Measurements from ENCODE around the gene LSM7.

Gene LSM7

GRCh38 chr19:2320939-2321338 lies 7.4 kb downstream of the LSM7 start:
- DNase-seq = no peak

GRCh38 chr19:2320049-2320448 lies 8.3 kb downstream of the LSM7 start:
- DNase-seq = no peak

DNA sequence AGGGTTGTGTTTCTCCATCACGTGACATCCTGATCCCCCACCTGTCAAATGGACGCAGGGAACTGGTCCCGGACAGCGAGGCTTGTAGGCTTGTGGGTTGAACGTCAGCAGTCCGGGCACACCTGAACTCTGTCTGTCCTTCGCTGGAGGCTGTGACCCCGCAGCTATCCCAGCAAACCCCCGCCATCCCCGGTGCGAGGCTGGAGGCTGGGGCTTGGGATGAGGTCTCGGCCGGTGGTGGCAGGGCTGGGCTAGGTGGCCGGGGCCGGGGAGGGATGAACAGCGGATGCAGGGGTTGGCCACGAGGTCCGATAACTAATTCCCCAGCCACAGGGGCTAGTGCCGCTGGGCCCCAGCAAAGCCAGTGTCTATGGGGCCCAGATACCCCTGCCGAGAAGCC lies 8.8 kb downstream of the LSM7 start:
- no peak for DNase-seq

GRCh38 chr19:2318923-2319322 lies 9.5 kb downstream of the LSM7 start:
- no peak for DNase-seq

GRCh38 chr19:2317756-2318155 lies 10.6 kb downstream of the LSM7 start:
- no peak for DNase-seq

DNA sequence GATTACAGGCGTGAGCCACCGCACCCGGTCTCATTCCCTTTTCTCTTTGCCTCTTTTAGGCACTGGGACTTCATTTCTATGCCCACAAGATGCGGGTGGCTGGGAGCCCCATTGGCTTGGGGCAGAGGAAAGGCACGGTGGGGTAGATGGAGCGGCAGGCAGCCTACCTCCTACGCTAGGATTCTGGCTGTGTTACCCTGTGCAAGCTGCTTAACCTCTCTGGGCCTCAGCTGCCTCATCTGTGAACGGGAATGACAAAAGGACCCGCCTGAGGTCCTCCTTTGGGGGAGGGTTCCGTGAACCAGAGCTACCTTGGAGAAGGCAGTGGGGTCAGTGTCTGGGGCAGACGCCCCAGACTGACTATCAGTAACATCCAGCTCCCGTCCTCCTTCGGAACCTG lies 11.1 kb downstream of the LSM7 start:
- no peak for DNase-seq

DNA sequence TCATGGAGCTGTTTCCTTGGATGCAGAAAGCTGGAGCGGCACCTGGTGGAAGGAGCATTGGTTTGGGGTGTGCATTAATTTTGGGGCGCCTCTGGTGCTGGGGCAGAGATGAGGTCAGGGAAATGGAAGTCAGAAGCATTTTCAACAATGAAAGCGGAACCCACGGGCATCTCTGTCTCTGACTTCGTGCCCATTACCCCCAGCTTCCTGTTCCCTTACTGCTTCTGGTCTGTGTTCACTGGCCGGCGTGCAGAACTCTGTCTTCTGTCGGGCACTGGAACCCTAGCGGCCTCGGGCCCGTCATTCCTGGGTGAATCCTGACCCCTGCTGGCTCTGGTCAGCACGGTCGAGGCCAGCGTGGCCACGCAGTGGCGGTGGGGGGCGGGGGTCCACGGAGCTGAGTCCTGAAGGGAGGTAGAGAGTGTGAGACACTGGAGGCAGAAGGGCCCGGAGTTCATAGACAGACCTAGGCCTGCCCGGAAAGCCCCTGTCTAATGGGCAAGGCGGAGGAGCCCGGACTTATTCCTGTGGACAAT lies 12.5 kb downstream of the LSM7 start:
- DNase-seq = no peak

DNA sequence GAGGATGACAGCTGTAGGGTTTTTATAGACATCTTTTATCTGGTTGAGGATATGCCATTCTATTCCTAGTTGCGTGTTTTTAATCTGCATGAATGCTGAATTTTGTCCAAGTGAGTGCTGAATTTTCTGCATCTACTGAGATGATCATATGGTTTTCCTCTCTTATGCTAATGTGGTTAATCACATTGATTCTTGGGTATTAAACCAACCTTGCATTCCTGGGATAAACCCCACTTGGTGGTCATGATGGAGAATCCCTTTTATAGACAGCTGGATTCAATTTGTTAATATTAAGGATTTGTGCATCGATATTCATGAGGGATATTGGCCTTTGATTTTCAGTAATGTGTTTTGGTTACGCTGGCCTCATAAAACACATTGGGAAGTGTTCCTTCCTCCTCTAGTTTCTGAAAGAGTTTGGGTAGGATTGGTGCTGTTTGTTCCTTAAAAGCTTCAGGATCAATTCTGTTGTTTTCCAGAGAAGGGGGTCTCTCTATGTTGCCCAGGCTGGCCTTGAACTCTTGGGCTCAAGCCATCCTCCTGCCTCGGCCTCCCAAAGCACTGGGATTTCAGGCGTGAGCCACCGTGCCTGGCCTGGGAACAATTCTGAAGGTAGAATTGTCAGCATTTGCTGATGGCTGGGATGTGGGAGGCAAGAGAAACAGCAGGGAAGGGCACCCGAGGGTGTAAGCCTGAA lies 13.1 kb downstream of the LSM7 start:
- no peak for DNase-seq

GRCh38 chr19:2312820-2313501 lies 15.4 kb downstream of the LSM7 start:
- DNase-seq = no peak

GRCh38 chr19:2311093-2311492 lies 17.3 kb downstream of the LSM7 start:
- DNase-seq = no peak

DNA sequence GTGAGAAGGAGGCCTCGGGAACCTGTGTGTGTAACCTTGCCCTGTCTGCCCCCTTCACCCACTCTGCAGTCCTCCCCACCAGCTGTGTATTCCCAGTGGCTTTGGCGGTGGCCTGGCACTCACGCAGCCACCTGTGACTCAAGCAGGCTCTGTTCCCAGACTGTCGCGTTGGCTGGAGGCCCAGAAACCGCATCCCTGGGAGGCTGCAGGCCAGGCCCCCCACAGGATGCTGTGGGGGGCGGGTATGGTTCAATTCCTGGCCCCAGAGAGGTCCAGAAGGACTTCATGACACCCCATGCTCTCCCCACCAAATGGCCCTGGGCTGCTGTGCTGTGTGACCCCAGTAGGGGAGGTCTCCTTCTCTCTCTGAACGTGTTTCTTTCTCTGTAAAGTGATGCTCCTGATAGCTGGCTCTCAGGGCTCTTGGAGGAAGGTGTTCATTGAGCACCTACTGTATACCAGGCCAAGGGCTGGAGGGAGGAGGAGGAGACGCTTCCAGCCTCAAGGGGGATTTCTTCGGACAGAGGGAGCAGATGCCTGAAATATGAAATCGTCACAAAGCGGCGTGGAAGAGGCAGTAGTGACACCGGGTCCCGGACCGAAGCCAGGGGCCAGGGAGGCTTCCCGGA lies 18.5 kb downstream of the LSM7 start:
- no peak for DNase-seq

GRCh38 chr19:2308114-2308556 lies 20.3 kb downstream of the LSM7 start, which contains the start of gene LINGO3:
TSS of gene LINGO3 (minus strand) at chr19:2308154. CDS start at chr19:2291776, 16,378 bp downstream.
- no peak for DNase-seq

DNA sequence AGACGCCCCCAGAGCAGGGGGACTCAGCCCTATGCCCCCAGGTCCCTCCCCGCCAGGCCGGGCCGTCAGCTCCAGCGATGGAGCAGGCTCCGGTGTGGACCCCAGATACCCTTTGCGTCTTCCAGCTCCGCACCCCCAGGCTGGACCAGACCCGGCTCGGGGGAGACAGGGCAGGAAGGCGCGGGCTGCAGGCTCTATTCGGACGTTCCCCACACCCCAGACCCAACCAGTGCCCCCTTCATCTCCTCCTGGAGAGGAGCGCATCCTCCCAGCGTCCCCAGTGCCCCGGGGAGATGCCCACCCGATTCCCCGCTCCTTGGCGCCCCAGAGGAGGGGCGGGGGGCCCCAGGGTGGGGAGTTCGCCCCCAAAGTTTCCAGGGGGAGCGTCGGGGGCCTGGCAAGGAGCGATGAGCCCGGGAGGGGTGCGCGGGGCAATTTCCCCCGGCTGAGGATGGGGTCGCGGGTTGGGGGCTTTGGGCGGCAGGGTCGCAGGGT lies 20.8 kb downstream of the LSM7 start:
- no peak for DNase-seq

- no peak for DNase-seq
These were observed 21.4 kb downstream of the LSM7 start for GRCh38 chr19:2306971-2307370.

- DNase-seq = no peak
These were observed 22.0 kb downstream of the LSM7 start for GRCh38 chr19:2306281-2306806.

- no peak for DNase-seq
These were observed 22.7 kb downstream of the LSM7 start for GRCh38 chr19:2305452-2306280.

DNA sequence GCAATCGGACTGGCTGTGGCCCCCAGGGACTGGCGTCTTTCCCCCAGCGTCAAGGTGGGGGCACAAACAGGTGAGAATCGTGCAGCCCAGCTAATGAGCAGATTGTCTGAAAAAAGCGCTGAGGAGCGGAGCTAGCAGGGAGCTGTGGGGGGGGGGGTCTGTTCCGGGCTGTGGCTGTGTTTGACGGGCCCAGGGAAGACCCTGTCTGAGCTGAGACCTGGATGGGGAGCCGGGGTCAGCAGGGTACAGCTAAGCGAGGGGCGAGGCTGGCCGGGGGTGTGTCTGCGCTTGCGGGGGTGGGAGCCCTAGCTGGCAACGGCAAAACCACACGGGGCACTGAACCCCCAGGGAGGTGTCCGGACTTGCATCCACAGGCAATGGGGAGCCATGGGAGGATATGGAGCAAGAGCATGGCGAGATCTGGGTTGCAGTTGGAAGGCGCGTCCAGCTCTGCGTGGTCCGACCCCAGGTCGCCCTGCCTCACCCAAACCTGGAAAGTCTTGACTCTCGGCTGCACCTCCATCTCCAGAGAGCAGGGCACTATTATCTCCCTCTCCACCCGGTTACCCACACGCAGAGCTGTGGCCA lies 25.1 kb downstream of the LSM7 start:
- DNase-seq = no peak

- DNase-seq = no peak
These were observed 25.8 kb downstream of the LSM7 start for GRCh38 chr19:2302319-2303210.

- no peak for DNase-seq
These were observed 27.9 kb downstream of the LSM7 start for GRCh38 chr19:2300533-2300932.

GRCh38 chr19:2296141-2296540 lies 32.2 kb downstream of the LSM7 start:
- DNase-seq = no peak

Data from activated CD8-positive, alpha-beta memory T cell treated with anti-CD3 and anti-CD28 coated beads for 24 hours (primary cell).